CD8-positive, alpha-beta memory T cell (primary cell): Measurements from ENCODE around the gene CYCS. TPM values are rescaled to one million over a fixed set of nuclear protein-coding genes. Genes with fewer than 3 reads are reported as not detected.

Experiments
- CTCF ChIA-PET: fragments of 350-600 bp; sonication (Branson Sonifier 250); formaldehyde crosslinking; loops from one replicate; lab custom pipeline; 2021; ENCODE audit warnings: antibody characterized with exemption; lab: Charles Lee
- POLR2A ChIA-PET: fragments of 350-600 bp; sonication (Branson Sonifier 250); formaldehyde crosslinking; loops from one replicate; lab custom pipeline; 2021; ENCODE audit warnings: antibody characterized with exemption; lab: Charles Lee
- DNase-seq, 5 donors: peaks; one replicate each; pipeline versions ENCODE4 v3.0.0 to v3.0.0-alpha.2; 2020 to 2022; ENCODE audit warnings: mixed read lengths in 1 of 5
- H3K27ac ChIP-seq: one replicate; pipeline ENCODE4 v1.7.0; 2013; ENCODE audit warnings: low read depth, mild to moderate bottlenecking, low read length, moderate library complexity
- H3K27me3 ChIP-seq: 2 replicates; pipeline ENCODE4 v1.7.0; 2013; ENCODE audit warnings: low read length, mild to moderate bottlenecking; ENCODE audit not compliant: insufficient read depth, poor library complexity, severe bottlenecking
- H3K36me3 ChIP-seq: 2 replicates; pipeline ENCODE4 v1.7.0; 2013; ENCODE audit warnings: mild to moderate bottlenecking, low read length, moderate library complexity; ENCODE audit not compliant: insufficient read depth
- H3K4me1 ChIP-seq: 2 replicates; pipeline ENCODE4 v1.7.0; 2013; ENCODE audit warnings: mild to moderate bottlenecking, low read length, moderate library complexity; ENCODE audit not compliant: insufficient read depth
- H3K4me3 ChIP-seq: 2 replicates; pipeline ENCODE4 v1.7.0; 2013; ENCODE audit warnings: mild to moderate bottlenecking, low read length
- H3K9me3 ChIP-seq: 2 replicates; pipeline ENCODE4 v1.7.0; 2013; ENCODE audit warnings: mild to moderate bottlenecking, low read length
- H3K27ac Mint-ChIP-seq, 8 donors: one replicate each; pipeline ENCODE4 v1.8.0; 2020 to 2021; ENCODE audit warnings: mixed read lengths in 8 of 8, mild to moderate bottlenecking in 6 of 8, inconsistent platforms in 3 of 8, moderate library complexity in 3 of 8
- H3K27me3 Mint-ChIP-seq, 2 donors: one replicate each; pipeline ENCODE4 v1.8.0; 2020 to 2021; ENCODE audit warnings: mixed read lengths in 2 of 2, mild to moderate bottlenecking in 1 of 2, moderate library complexity in 1 of 2
- H3K36me3 Mint-ChIP-seq, 3 donors: one replicate each; pipeline ENCODE4 v1.8.0; 2020 to 2021; ENCODE audit warnings: mixed read lengths in 3 of 3, inconsistent platforms in 1 of 3, mild to moderate bottlenecking in 1 of 3
- H3K4me1 Mint-ChIP-seq, 3 donors: one replicate each; pipeline ENCODE4 v1.8.0; 2020 to 2021; ENCODE audit warnings: mixed read lengths in 3 of 3, inconsistent platforms in 1 of 3, mild to moderate bottlenecking in 1 of 3
- H3K4me3 Mint-ChIP-seq, 7 donors: one replicate each; pipeline ENCODE4 v1.8.0; 2020 to 2021; ENCODE audit warnings: mixed read lengths in 7 of 7, mild to moderate bottlenecking in 6 of 7, moderate library complexity in 4 of 7, inconsistent platforms in 2 of 7
- H3K9me3 Mint-ChIP-seq, 5 donors: one replicate each; pipeline ENCODE4 v1.8.0; 2020 to 2022; ENCODE audit warnings: mixed read lengths in 5 of 5, mild to moderate bottlenecking in 3 of 5, moderate library complexity in 2 of 5, inconsistent platforms in 1 of 5
- polyA plus RNA-seq: library from polyadenylated mRNA; unstranded; fragments of 300-500 nt; fragmentation: Illumina TruSeq; gene quantifications from one replicate; pipeline ENCODE4 v1.2.3, GENCODE V29; 2021
- total RNA-seq, 2 experiments: library from RNA; stranded (reverse); gene quantifications; one replicate each; pipeline ENCODE4 v1.2.3, GENCODE V29; 2021

The CYCS gene
- total and polyA plus RNA-seq, 3 experiments from 2014 or later: 148 to 324 (median 294) TPM

GRCh38 chr7:25101817-25102216, 23.2 kb downstream of the CYCS start:
- H3K9me3 Mint-ChIP-seq: no peaks in the 10 kb centered on the region
- no peak overlapping the region for H3K27ac ChIP-seq
- no peaks in the 10 kb centered on the region for H3K4me1 ChIP-seq
- H3K9me3 ChIP-seq: no peaks in the 10 kb centered on the region
- no peak overlapping the region for H3K4me3 ChIP-seq
- H3K27ac Mint-ChIP-seq: no peak overlapping the region
- peaks cover 0 to 21% of the 10 kb centered on the region in 2 donors for H3K27me3 Mint-ChIP-seq
- H3K4me3 Mint-ChIP-seq: no peak overlapping the region
- peaks cover 0 to 2% (median 0%) of the 10 kb centered on the region in 3 donors for H3K36me3 Mint-ChIP-seq
- H3K4me1 Mint-ChIP-seq: no peaks in the 10 kb centered on the region
- ChIA-PET POLR2A (interaction anchor here (0.7 kb wide), 1 partner anchor 15 kb away, joined by 5 read pairs; no protein-coding TSS in a partner anchor), CTCF (interaction anchor here (2.5 to 13.1 kb wide), 2 partner anchors 8 to 290 kb away, joined by 10 to 209 read pairs; no protein-coding TSS in a partner anchor)
- H3K27me3 ChIP-seq: peaks cover 4% of the 10 kb centered on the region
- H3K36me3 ChIP-seq: no peaks in the 10 kb centered on the region
- no peak for DNase-seq

DNA sequence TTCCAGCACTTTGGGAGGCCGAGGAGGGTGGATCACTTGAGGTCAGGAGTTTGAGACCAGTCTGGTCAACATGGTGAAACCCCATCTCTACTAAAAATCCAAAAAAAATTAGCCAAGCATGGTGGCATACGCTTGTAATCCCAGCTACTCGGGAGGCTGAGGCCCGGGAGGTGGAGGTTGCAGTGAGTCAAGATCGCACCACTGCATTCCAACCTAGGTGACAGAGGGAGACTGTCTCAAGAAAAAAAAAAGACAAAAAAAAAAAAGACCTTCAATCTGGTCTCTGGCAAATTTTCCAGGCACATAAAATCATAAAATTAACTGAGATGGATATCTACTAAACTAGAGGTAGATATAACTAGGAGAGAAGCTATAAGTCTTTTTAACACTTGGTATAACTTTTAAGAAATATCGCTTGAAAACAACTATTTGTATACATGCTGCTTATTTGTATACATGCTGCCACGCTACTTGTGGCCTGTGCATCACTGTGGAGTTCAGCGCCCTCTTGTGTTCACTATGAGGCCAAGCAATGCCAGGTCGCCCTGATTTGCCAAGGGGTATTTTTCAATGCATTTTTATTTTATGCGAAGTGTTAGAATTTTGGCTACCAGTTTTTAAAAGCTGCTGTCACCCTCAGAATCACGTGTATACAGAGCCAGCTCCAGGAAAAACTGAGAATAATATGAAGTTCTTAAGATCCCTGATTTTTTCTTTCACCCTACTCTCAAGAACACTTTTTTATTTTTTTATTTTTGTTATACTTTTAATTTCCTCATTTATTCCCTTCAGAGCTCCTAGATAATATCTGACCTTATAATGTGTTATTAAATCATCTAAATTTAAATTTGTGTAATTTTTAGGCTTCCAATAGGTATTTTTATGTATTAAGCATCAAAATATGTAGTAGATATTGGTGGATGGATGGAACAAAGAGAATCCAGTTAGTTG, 26.7 kb downstream of the CYCS start:
- CTCF ChIA-PET: interaction anchor here (0.7 to 13.1 kb wide), 26 partner anchors 8 to 286 kb away, joined by 3 to 209 read pairs (median 4); partner anchors contain the start of gene CYCS
- H3K27me3 ChIP-seq: peaks cover 3% of the 10 kb centered on the region
- peaks cover 4 to 8% (median 6%) of the 10 kb centered on the region in 3 donors for H3K4me1 Mint-ChIP-seq
- no peaks in the 10 kb centered on the region for H3K9me3 ChIP-seq
- no peaks in the 10 kb centered on the region for H3K36me3 Mint-ChIP-seq
- POLR2A ChIA-PET: interaction anchor here (2.0 kb wide), 1 partner anchor 27 kb away, joined by 7 read pairs; the partner anchor contains the start of gene CYCS
- no peak overlapping the region for H3K4me3 Mint-ChIP-seq
- peaks cover 1 to 4% of the 10 kb centered on the region in 2 donors for H3K27me3 Mint-ChIP-seq
- peak; percentile 39 to 73 (median 42) for DNase-seq
- H3K27ac Mint-ChIP-seq: no peak overlapping the region
- no peaks in the 10 kb centered on the region for H3K4me1 ChIP-seq
- H3K36me3 ChIP-seq: no peaks in the 10 kb centered on the region
- H3K9me3 Mint-ChIP-seq: no peaks in the 10 kb centered on the region
- H3K27ac ChIP-seq: no peak overlapping the region
- no peak overlapping the region for H3K4me3 ChIP-seq

- H3K9me3 Mint-ChIP-seq: no peaks in the 10 kb centered on the region
- no peaks in the 10 kb centered on the region for H3K36me3 ChIP-seq
- H3K27ac ChIP-seq: no peak overlapping the region
- H3K27me3 Mint-ChIP-seq: peaks cover 1 to 4% of the 10 kb centered on the region in 2 donors
- no peaks in the 10 kb centered on the region for H3K4me1 ChIP-seq
- ChIA-PET CTCF (interaction anchor here (3.6 to 13.1 kb wide), 3 partner anchors 29 to 284 kb away, joined by 17 to 209 read pairs (median 51); partner anchors contain the start of gene CYCS), POLR2A (interaction anchor here (0.5 kb wide), 1 partner anchor 30 kb away, joined by 3 read pairs; no protein-coding TSS in a partner anchor)
- no peaks in the 10 kb centered on the region for H3K36me3 Mint-ChIP-seq
- H3K27ac Mint-ChIP-seq: peak overlapping the region in 1 of 8 donors; percentile 10
- H3K4me1 Mint-ChIP-seq: peaks cover 6 to 11% (median 8%) of the 10 kb centered on the region in 3 donors
- H3K27me3 ChIP-seq: no peaks in the 10 kb centered on the region
- no peak overlapping the region for H3K4me3 ChIP-seq
- H3K4me3 Mint-ChIP-seq: no peak overlapping the region
- no peak for DNase-seq
- no peaks in the 10 kb centered on the region for H3K9me3 ChIP-seq
Measured at GRCh38 chr7:25095516-25096345, 29.3 kb downstream of the CYCS start.

DNA sequence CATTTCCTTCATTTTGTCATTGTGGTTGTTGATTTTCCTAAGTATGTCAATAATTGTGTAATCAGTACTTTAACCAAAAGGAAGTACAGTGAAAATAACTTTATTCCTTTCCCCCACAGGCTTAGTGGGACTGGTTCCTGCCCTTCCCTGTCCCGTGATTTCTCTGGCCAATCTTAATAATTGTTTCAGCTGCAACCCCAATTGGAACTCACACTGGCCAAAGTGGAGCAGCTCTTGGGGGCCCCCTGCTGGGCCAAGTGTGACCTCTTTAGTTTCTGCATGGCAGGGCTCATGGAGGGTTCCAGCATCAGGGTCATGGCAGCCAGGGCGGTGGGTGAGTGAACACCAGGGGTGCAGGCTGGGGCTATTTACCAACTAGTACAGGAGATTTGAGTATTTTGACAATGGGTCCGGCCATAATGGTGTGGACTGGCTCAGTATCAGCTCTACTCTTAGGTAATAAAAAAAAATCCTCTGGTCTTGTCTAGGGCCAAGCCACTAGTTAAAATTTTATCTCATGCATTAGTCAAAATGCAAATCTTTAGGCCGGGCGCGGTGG, 31.7 kb downstream of the CYCS start:
- no peaks in the 10 kb centered on the region for H3K9me3 ChIP-seq
- H3K4me3 ChIP-seq: no peak overlapping the region
- H3K4me3 Mint-ChIP-seq: no peak overlapping the region
- H3K36me3 ChIP-seq: no peaks in the 10 kb centered on the region
- no peak overlapping the region for H3K27ac Mint-ChIP-seq
- no peaks in the 10 kb centered on the region for H3K36me3 Mint-ChIP-seq
- no peaks in the 10 kb centered on the region for H3K4me1 ChIP-seq
- peaks cover 6 to 11% (median 8%) of the 10 kb centered on the region in 3 donors for H3K4me1 Mint-ChIP-seq
- no peak overlapping the region for H3K27ac ChIP-seq
- ChIA-PET POLR2A (no interaction called here), CTCF (interaction anchor here (0.6 to 13.1 kb wide), 40 partner anchors 8 to 441 kb away, joined by 3 to 209 read pairs (median 4); partner anchors contain the start of genes CYCS and OSBPL3)
- peak; percentile 57 to 78 (median 62) for DNase-seq
- no peaks in the 10 kb centered on the region for H3K27me3 ChIP-seq
- H3K9me3 Mint-ChIP-seq: no peaks in the 10 kb centered on the region
- H3K27me3 Mint-ChIP-seq: peaks cover 1 to 2% of the 10 kb centered on the region in 2 donors

- H3K36me3 Mint-ChIP-seq: no peaks in the 10 kb centered on the region
- DNase-seq: no peak
- no peaks in the 10 kb centered on the region for H3K27me3 ChIP-seq
- no peaks in the 10 kb centered on the region for H3K36me3 ChIP-seq
- H3K9me3 ChIP-seq: no peaks in the 10 kb centered on the region
- H3K27ac ChIP-seq: no peak overlapping the region
- peaks cover 6 to 11% (median 8%) of the 10 kb centered on the region in 3 donors for H3K4me1 Mint-ChIP-seq
- no peak overlapping the region for H3K4me3 Mint-ChIP-seq
- no peaks in the 10 kb centered on the region for H3K9me3 Mint-ChIP-seq
- peaks cover 0 to 1% of the 10 kb centered on the region in 2 donors for H3K27me3 Mint-ChIP-seq
- H3K27ac Mint-ChIP-seq: no peak overlapping the region
- H3K4me3 ChIP-seq: no peak overlapping the region
- ChIA-PET CTCF (interaction anchor here (1.5 to 13.1 kb wide), 5 partner anchors 16 to 280 kb away, joined by 4 to 209 read pairs (median 27); partner anchors contain the start of gene OSBPL3), POLR2A (no interaction called here)
- no peaks in the 10 kb centered on the region for H3K4me1 ChIP-seq
Measured at GRCh38 chr7:25091779-25092178, 33.3 kb downstream of the CYCS start.

DNA sequence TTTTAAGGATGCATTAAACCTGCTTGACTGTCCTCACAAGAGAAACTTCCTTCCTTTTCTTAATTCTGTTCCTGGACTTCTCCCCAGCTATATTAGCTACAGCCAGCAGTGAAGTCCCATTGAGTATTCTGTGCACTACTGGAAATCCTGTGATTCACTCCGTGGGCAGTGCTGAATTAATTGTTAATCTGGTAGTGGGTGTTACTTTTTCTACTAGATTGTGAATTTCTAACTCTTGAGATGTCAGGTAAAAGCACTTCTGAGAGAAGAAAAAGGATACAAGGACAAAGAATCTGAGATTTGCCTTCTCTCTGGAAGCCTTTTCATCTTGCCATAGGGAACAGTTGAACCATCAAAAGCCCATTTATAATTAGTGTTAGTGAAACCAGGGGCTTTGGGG, 33.9 kb downstream of the CYCS start:
- Mint-ChIP-seq H3K27ac (no peak overlapping the region), H3K36me3 (no peaks in the 10 kb centered on the region), H3K9me3 (no peaks in the 10 kb centered on the region), H3K27me3 (peaks cover 0 to 1% of the 10 kb centered on the region in 2 donors), H3K4me3 (no peak overlapping the region), H3K4me1 (peaks cover 6 to 11% (median 8%) of the 10 kb centered on the region in 3 donors)
- Histone ChIP-seq H3K27me3 (no peaks in the 10 kb centered on the region), H3K4me1 (no peaks in the 10 kb centered on the region), H3K36me3 (no peaks in the 10 kb centered on the region), H3K9me3 (no peaks in the 10 kb centered on the region), H3K4me3 (no peak overlapping the region), H3K27ac (no peak overlapping the region)
- CTCF ChIA-PET: interaction anchor here (1.1 to 13.1 kb wide), 4 partner anchors 15 to 279 kb away, joined by 4 to 209 read pairs (median 6); no protein-coding TSS in a partner anchor
- DNase-seq: no peak
- POLR2A ChIA-PET: no interaction called here

- H3K36me3 Mint-ChIP-seq: no peaks in the 10 kb centered on the region
- ChIA-PET CTCF (interaction anchor here (0.9 to 13.1 kb wide), 9 partner anchors 8 to 299 kb away, joined by 3 to 209 read pairs (median 4); no protein-coding TSS in a partner anchor), POLR2A (no interaction called here)
- peaks cover 0 to 1% of the 10 kb centered on the region in 2 donors for H3K27me3 Mint-ChIP-seq
- Histone ChIP-seq H3K9me3 (no peaks in the 10 kb centered on the region), H3K4me3 (no peak overlapping the region), H3K27me3 (no peaks in the 10 kb centered on the region), H3K36me3 (no peaks in the 10 kb centered on the region), H3K4me1 (no peaks in the 10 kb centered on the region), H3K27ac (no peak overlapping the region)
- peaks cover 6 to 11% (median 8%) of the 10 kb centered on the region in 3 donors for H3K4me1 Mint-ChIP-seq
- DNase-seq: no peak
- H3K4me3 Mint-ChIP-seq: no peak overlapping the region
- no peaks in the 10 kb centered on the region for H3K9me3 Mint-ChIP-seq
- peak overlapping the region in 1 of 8 donors; percentile 16 for H3K27ac Mint-ChIP-seq
Measured at GRCh38 chr7:25090374-25090773, 34.7 kb downstream of the CYCS start.
